K562 (cell line): ENCODE measurements around the gene AP1G1. TPM values are rescaled to one million over a fixed set of nuclear protein-coding genes. Genes with fewer than 3 reads are reported as not detected.

Experiments
- ATAC-seq: fragments of 200-7000 bp; cut with Tn5 transposase; 3 replicates; pipeline ENCODE4 v1.9.1; 2020; ENCODE audit warnings: moderate library complexity
- BruUV-seq: library from RNA; stranded (reverse); fragments of 400-500 nt; replicated peaks from 2 replicates; lab custom pipeline; 2021; lab: Mats Ljungman, UMichigan
- CTCF ChIA-PET: fragments of 300-600 bp; formaldehyde crosslinking; extraction: SDS; loops from one replicate; lab custom pipeline; 2021; ENCODE audit warnings: low intra/inter-chr PET ratio; lab: Yijun Ruan, JAX
- POLR2A ChIA-PET: fragments of 300-600, 350-650 bp; sonication (Branson Sonifier 250); formaldehyde crosslinking; extraction: SDS; loops from one replicate; lab custom pipeline; 2021; ENCODE audit warnings: antibody characterized with exemption, inconsistent platforms; lab: Yijun Ruan, JAX
- DNase-seq, 4 experiments: peaks; one replicate each; pipeline versions ENCODE4 v3.0.0 to v3.0.0-alpha.2; 2011 to 2018; ENCODE audit warnings: low spot score in 3 of 4, mixed read lengths in 3 of 4; ENCODE audit errors: extremely low read depth in 1 of 4
- FAIRE-seq: peaks from 2 replicates; lab custom pipeline; 2011; peaks lifted over from hg19 to GRCh38; lab: Jason Lieb, UNC
- H2AFZ ChIP-seq: 2 replicates; pipeline ENCODE4 v1.6.0; 2011; ENCODE audit warnings: low read depth, low read length, control low read depth, inconsistent platforms
- H3K27ac ChIP-seq: fragments of 200-600 bp; 3 replicates; pipeline ENCODE4 v1.8.0; 2011; ENCODE audit warnings: low read depth, mild to moderate bottlenecking, control low read depth, inconsistent platforms, low read length, moderate library complexity, mixed read lengths; ENCODE audit errors: extremely low read depth
- H3K27me3 ChIP-seq, 2 experiments: fragments of 300-600 bp in 1 of 2; 2 replicates in 1 of 2; 3 replicates in 1 of 2; pipeline versions ENCODE4 v1.6.0 to v1.8.0; 2011; ENCODE audit warnings: inconsistent platforms in 2 of 2, low read length in 2 of 2, mild to moderate bottlenecking in 1 of 2, mixed read lengths in 1 of 2, moderate library complexity in 1 of 2; ENCODE audit not compliant: control insufficient read depth in 2 of 2, insufficient read depth in 2 of 2
- H3K36me3 ChIP-seq: fragments of 300-600 bp; 3 replicates; pipeline ENCODE4 v1.8.0; 2011; ENCODE audit warnings: mild to moderate bottlenecking, low read length, inconsistent platforms; ENCODE audit not compliant: control insufficient read depth, insufficient read depth
- H3K4me1 ChIP-seq, 2 experiments: fragments of 200-600 bp in 1 of 2; replicated peaks in 1 of 2; 2 replicates in 1 of 2; 3 replicates in 1 of 2; pipeline versions ENCODE4 v1.5.1 to v1.8.0; 2011; ENCODE audit warnings: inconsistent platforms in 2 of 2, low read length in 2 of 2, mild to moderate bottlenecking in 1 of 2, mixed read lengths in 1 of 2, moderate library complexity in 1 of 2; ENCODE audit not compliant: control insufficient read depth in 2 of 2, insufficient read depth in 2 of 2
- H3K4me2 ChIP-seq: 2 replicates; pipeline ENCODE4 v1.6.1; 2011; ENCODE audit warnings: low read length, control low read depth, inconsistent platforms, mixed read lengths; ENCODE audit not compliant: insufficient read depth
- H3K4me3 ChIP-seq: fragments of 200-600 bp; sonication (generic), shearing (Covaris generic); 2 replicates; pipeline ENCODE4 v1.5.1; 2016; ENCODE audit warnings: control low read depth, inconsistent platforms
- H3K79me2 ChIP-seq: fragments of 200-600 bp; 3 replicates; pipeline ENCODE4 v1.8.0; 2011; ENCODE audit warnings: low read length, inconsistent platforms; ENCODE audit not compliant: control insufficient read depth, insufficient read depth
- H3K9ac ChIP-seq, 2 experiments: 2 replicates each; pipeline versions ENCODE4 v1.6.0 to v1.6.1; 2011; ENCODE audit warnings: low read depth in 2 of 2, low read length in 2 of 2, control low read depth in 1 of 2, inconsistent platforms in 1 of 2, mild to moderate bottlenecking in 1 of 2, mixed read lengths in 1 of 2; ENCODE audit not compliant: insufficient read depth in 1 of 2
- H3K9me1 ChIP-seq: one replicate; pipeline ENCODE4 v1.6.0; 2011; ENCODE audit warnings: inconsistent platforms, mild to moderate bottlenecking, low read length, moderate library complexity; ENCODE audit not compliant: control insufficient read depth, insufficient read depth
- H3K9me3 ChIP-seq: replicated peaks from 2 replicates; pipeline ENCODE4 v1.5.1; 2011; ENCODE audit warnings: low read depth, low read length, inconsistent platforms; ENCODE audit not compliant: control insufficient read depth, insufficient read depth
- H4K20me1 ChIP-seq: replicated peaks from 2 replicates; pipeline ENCODE4 v1.6.1; 2011; ENCODE audit warnings: low read length, inconsistent platforms, mixed read lengths; ENCODE audit not compliant: control insufficient read depth, insufficient read depth
- BRCA1 ChIP-seq, 2 experiments: fragments of 450-650 bp in 1 of 2; sonication (generic) in 1 of 2; formaldehyde crosslinking in 1 of 2; IDR thresholded peaks; 2 replicates each; pipeline versions ENCODE4 v1.5.0 to v1.6.1; 2017 to 2020; ENCODE audit warnings: mild to moderate bottlenecking in 1 of 2, missing genetic modification reagents in 1 of 2
- GABPB2 ChIP-seq: fragments of 250-450 bp; sonication (Bioruptor Pico); conservative IDR thresholded peaks from 2 replicates; pipeline ENCODE4 v1.5.1; 2021; ENCODE audit warnings: mild to moderate bottlenecking
- HNRNPLL ChIP-seq: fragments of 200-400 bp; formaldehyde crosslinking; IDR thresholded peaks from 2 replicates; pipeline ENCODE4 v1.6.1; 2017; ENCODE audit warnings: low read length, low read depth, mild to moderate bottlenecking; ENCODE audit not compliant: poor library complexity, severe bottlenecking
- ILF3 ChIP-seq: fragments of 450-650 bp; IDR thresholded peaks from 2 replicates; pipeline ENCODE4 v1.6.1; 2018; ENCODE audit warnings: antibody characterized with exemption, mild to moderate bottlenecking, moderate library complexity, borderline replicate concordance
- PREB ChIP-seq: sonication (generic); formaldehyde crosslinking; IDR thresholded peaks from 2 replicates; pipeline ENCODE4 v1.8.1; 2023; ENCODE audit warnings: mild to moderate bottlenecking, missing genetic modification reagents
- ZNF224 ChIP-seq: sonication (generic); formaldehyde crosslinking; IDR thresholded peaks from 2 replicates; pipeline ENCODE4 v1.8.0; 2022; ENCODE audit warnings: mild to moderate bottlenecking, missing genetic modification reagents
- ZNF436 ChIP-seq: fragments of 250-450, 450-650 bp; sonication (Bioruptor Pico); formaldehyde crosslinking; IDR thresholded peaks from 2 replicates; pipeline ENCODE4 v1.7.0; 2020; ENCODE audit warnings: mild to moderate bottlenecking
- ZNF584 ChIP-seq: fragments of 200-800 bp; sonication (Bioruptor generic); IDR thresholded peaks from 2 replicates; pipeline ENCODE4 v1.6.1; 2016; ENCODE audit warnings: low read depth, mild to moderate bottlenecking, missing genetic modification characterization, missing compliant biosample characterization
- ZNF77 ChIP-seq: fragments of 250-450 bp; sonication (Bioruptor Pico); IDR thresholded peaks from 2 replicates; pipeline ENCODE4 v1.5.0; 2020
- WGBS: fragments of 100-300 bp; shearing (Covaris generic); methylation state at CpG from one replicate; pipeline ENCODE4 v1.1.6; 2016; ENCODE audit warnings: low coverage, mixed read lengths; ENCODE audit not compliant: insufficient coverage; ENCODE audit errors: missing lambda C conversion rate; 5-methylcytosine and 5-hydroxymethylcytosine counted together
- in situ Hi-C: fragments of 300-500 bp; cut with MboI; formaldehyde crosslinking; loops from 4 replicates; pipeline ENCODE4 v1.15.0; 2018; ENCODE audit warnings: inconsistent platforms, mixed read lengths
- intact Hi-C: fragments of 100-400 bp; cut with micrococcal nuclease; formaldehyde crosslinking; loops from 2 replicates; pipeline ENCODE4 v1.14.2; 2022
- polyA plus RNA-seq, 8 experiments: library from polyadenylated mRNA; depleted of rRNA in 4 of 8; stranded (reverse) in 5 of 8; unstranded in 3 of 8; fragments of >200 nt; fragmentation: Nextera tagmentation in 2 of 8; fragmentation: Illumina TruSeq in 1 of 8; extraction: Ambion mirVana in 2 of 8; extraction: Trizol in 1 of 8; gene quantifications; 2 replicates each; pipeline versions ENCODE4 v1.2.1 to v1.2.3, GENCODE V29; 2011 to 2014; ENCODE audit warnings: inconsistent platforms in 1 of 8, missing spikeins in 1 of 8
- total RNA-seq, 7 experiments: library from RNA; depleted of rRNA in 6 of 7; stranded (reverse); fragments of >200 nt in 6 of 7; fragmentation: Illumina TruSeq in 2 of 7; extraction: Trizol in 2 of 7; gene quantifications; 2 replicates each; pipeline versions ENCODE4 v1.2.1 to v1.2.3, GENCODE V29; 2011 to 2021; ENCODE audit warnings: low replicate concordance in 1 of 7

Gene AP1G1
- total and polyA plus RNA-seq, 9 of the 15 experiments (the other 6 are each of a cell fraction or from before 2014, with no cell fraction given) = 7.0 to 59.2 (median 42.0) TPM

GRCh38 chr16:71830359-71830758 is 21.7 kb upstream of the AP1G1 start:
- DNase-seq (no peak), FAIRE-seq (no peak), ATAC-seq (no peak)
- CTCF ChIA-PET = no interaction called here
- Histone ChIP-seq H3K9me3 (peaks cover 11% of the 10 kb centered on the region), H3K27ac (no peak overlapping the region), H3K79me2 (no peaks in the 10 kb centered on the region; the same call in 2 of the 3 replicates), H3K4me3 (no peak overlapping the region), H3K9me1 (no peaks in the 10 kb centered on the region), H3K4me1 (no peaks in the 10 kb centered on the region; a peak in 2 of 5 replicates), H3K4me2 (no peak overlapping the region), H2AFZ (no peak overlapping the region), H4K20me1 (no peaks in the 10 kb centered on the region), H3K9ac (no peak overlapping the region), H3K27me3 (no peaks in the 10 kb centered on the region), H3K36me3 (no peaks in the 10 kb centered on the region; the same call in 2 of the 3 replicates)
- intact Hi-C loops (no loop called here), in situ Hi-C loops (no loop called here)
- POLR2A ChIA-PET = interaction anchor here (4.6 kb wide), 1 partner anchor 21 kb away, joined by 17 read pairs; the partner anchor contains the start of gene AP1G1
- 77% methylated on average over 2 of the region's 2 CpGs for WGBS
- BruUV-seq = no TSS peak
- TF ChIP-seq BRCA1 (IDR thresholded peaks at IDR 0.05) (no peak), BRCA1 (CRISPR knock-in tag; IDR thresholded peaks at IDR 0.05) (no peak), ZNF436 (CRISPR knock-in tag) (no peak), ZNF224 (no peak), ILF3 (no peak), GABPB2 (CRISPR knock-in tag) (no peak), PREB (CRISPR knock-in tag) (no peak), ZNF77 (CRISPR knock-in tag) (no peak), ZNF584 (CRISPR knock-in tag) (no peak), HNRNPLL (no peak)
